Thymus (tissue), 11 donors: ENCODE results near the gene RFX1. TPM values are rescaled to one million over a fixed set of nuclear protein-coding genes. Genes with fewer than 3 reads are reported as not detected.

Experiments
- DNase-seq, 9 donors: peaks; one replicate each; pipeline ENCODE4 v3.0.0-alpha.2; 2013; ENCODE audit warnings: low spot score in 9 of 9, low read depth in 6 of 9, missing footprints in 1 of 9
- H3K27ac ChIP-seq, 2 donors: one replicate each; pipeline ENCODE4 v1.5.1; 2013; ENCODE audit warnings: control low read depth in 1 of 2, low read depth in 1 of 2, low read length in 1 of 2, mild to moderate bottlenecking in 1 of 2, moderate library complexity in 1 of 2
- H3K27me3 ChIP-seq, 2 donors: one replicate each; pipeline ENCODE4 v1.5.1; 2013; ENCODE audit warnings: low read length in 1 of 2; ENCODE audit not compliant: control insufficient read depth in 2 of 2, insufficient read depth in 1 of 2
- H3K36me3 ChIP-seq, 2 donors: one replicate each; pipeline ENCODE4 v1.5.1; 2013; ENCODE audit warnings: low read length in 1 of 2, mild to moderate bottlenecking in 1 of 2, moderate library complexity in 1 of 2; ENCODE audit not compliant: control insufficient read depth in 2 of 2, insufficient read depth in 2 of 2
- H3K4me1 ChIP-seq, 2 donors: one replicate each; pipeline ENCODE4 v1.5.1; 2013; ENCODE audit warnings: low read length in 2 of 2; ENCODE audit not compliant: control insufficient read depth in 2 of 2, insufficient read depth in 2 of 2
- H3K4me3 ChIP-seq, 2 donors: one replicate each; pipeline ENCODE4 v1.5.1; 2013; ENCODE audit warnings: low read length in 2 of 2, control low read depth in 1 of 2, mild to moderate bottlenecking in 1 of 2
- H3K9me3 ChIP-seq, 2 donors: one replicate each; pipeline ENCODE4 v1.5.1; 2013; ENCODE audit warnings: low read length in 1 of 2, mild to moderate bottlenecking in 1 of 2; ENCODE audit not compliant: control insufficient read depth in 2 of 2, insufficient read depth in 1 of 2
- WGBS: extraction: QIAGEN DNeasy Blood & Tissue Kit; methylation state at CpG from one replicate; pipeline ENCODE4 v1.1.7; 2013; 5-methylcytosine and 5-hydroxymethylcytosine counted together
- polyA plus RNA-seq: library from polyadenylated mRNA; stranded (reverse); fragments of 200-250 nt; gene quantifications from one replicate; pipeline ENCODE4 v1.2.3, GENCODE V29; 2013
- total RNA-seq: library from RNA; stranded (reverse); fragments of 120-200 nt; gene quantifications from one replicate; pipeline ENCODE4 v1.2.4, GENCODE V29; 2013
- donor health status: healthy.

The RFX1 gene
- total and polyA plus RNA-seq, 2 donors, result 1.2 to 5.7 TPM

GRCh38 chr19:13956365-13956744 is 49.8 kb downstream of the RFX1 start:
- WGBS, result 98% methylated on average over 16 of the region's 16 CpGs
- no peaks in the 10 kb centered on the region for H3K9me3 ChIP-seq
- no peak overlapping the region for H3K4me3 ChIP-seq
- H3K27me3 ChIP-seq, result no peaks in the 10 kb centered on the region
- peaks cover 65 to 71% of the 10 kb centered on the region in 2 donors for H3K36me3 ChIP-seq
- DNase-seq, result no peak
- peaks cover 10 to 17% of the 10 kb centered on the region in 2 donors for H3K4me1 ChIP-seq
- H3K27ac ChIP-seq, result no peak overlapping the region

- H3K4me3 ChIP-seq, result no peak overlapping the region
- H3K27ac ChIP-seq, result no peak overlapping the region
- peaks cover 10 to 17% of the 10 kb centered on the region in 2 donors for H3K4me1 ChIP-seq
- 97% methylated on average over 42 of the region's 42 CpGs for WGBS
- H3K27me3 ChIP-seq, result no peaks in the 10 kb centered on the region
- H3K36me3 ChIP-seq, result peaks cover 60 to 66% of the 10 kb centered on the region in 2 donors
- no peaks in the 10 kb centered on the region for H3K9me3 ChIP-seq
- DNase-seq, result no peak
These were observed 50.3 kb downstream of the RFX1 start for GRCh38 chr19:13955662-13956364.

GRCh38 chr19:13954185-13954584 is 51.9 kb downstream of the RFX1 start:
- 95% methylated on average over 15 of the region's 15 CpGs for WGBS
- peaks cover 44 to 49% of the 10 kb centered on the region in 2 donors for H3K36me3 ChIP-seq
- DNase-seq, result no peak

GRCh38 chr19:13952931-13953531 is 53.1 kb downstream of the RFX1 start:
- H3K36me3 ChIP-seq, result peaks cover 33 to 38% of the 10 kb centered on the region in 2 donors
- H3K27me3 ChIP-seq, result no peaks in the 10 kb centered on the region
- H3K4me1 ChIP-seq, result peaks cover 10 to 17% of the 10 kb centered on the region in 2 donors
- WGBS, result 22% methylated on average over 13 of the region's 13 CpGs
- no peak overlapping the region for H3K27ac ChIP-seq
- DNase-seq, result peak in 1 of 9 donors; percentile 25
- H3K9me3 ChIP-seq, result no peaks in the 10 kb centered on the region
- peak overlapping the region; percentile 77 to 96 for H3K4me3 ChIP-seq

More at GRCh38 chr19:13954185-13954584, 51.9 kb downstream of the RFX1 start:
- Histone ChIP-seq H3K4me1 (peaks cover 10 to 17% of the 10 kb centered on the region in 2 donors), H3K27ac (no peak overlapping the region), H3K9me3 (no peaks in the 10 kb centered on the region), H3K27me3 (no peaks in the 10 kb centered on the region), H3K4me3 (no peak overlapping the region)

GRCh38 chr19:13952154-13952930 is 53.8 kb downstream of the RFX1 start, which contains the start of gene DCAF15:
DCAF15 (plus strand) TSS chr19:13952509; CDS start chr19:13952513, 4 bp downstream.
- Histone ChIP-seq H3K9me3 (no peaks in the 10 kb centered on the region), H3K4me1 (peaks cover 10 to 17% of the 10 kb centered on the region in 2 donors), H3K36me3 (peaks cover 26 to 31% of the 10 kb centered on the region in 2 donors), H3K4me3 (peak within 1 kb of the TSS; percentile 77 to 96), H3K27ac (peak within 1 kb of the TSS in 1 of 2 donors; percentile 93), H3K27me3 (no peaks in the 10 kb centered on the region)
- DNase-seq, result peak; percentile 95 to 100 (median 98)
- WGBS, result under 1% methylated on average over 65 of the region's 65 CpGs

GRCh38 chr19:13951799-13952153 is 54.3 kb downstream of the RFX1 start:
- no peaks in the 10 kb centered on the region for H3K27me3 ChIP-seq
- DNase-seq, result no peak
- no peaks in the 10 kb centered on the region for H3K9me3 ChIP-seq
- peaks cover 10 to 17% of the 10 kb centered on the region in 2 donors for H3K4me1 ChIP-seq
- no peak overlapping the region for H3K27ac ChIP-seq
- H3K36me3 ChIP-seq, result peaks cover 21 to 25% of the 10 kb centered on the region in 2 donors
- 13% methylated on average over 20 of the region's 20 CpGs for WGBS
- peak overlapping the region; percentile 52 to 96 for H3K4me3 ChIP-seq

GRCh38 chr19:13951043-13951442 is 55.1 kb downstream of the RFX1 start:
- H3K4me3 ChIP-seq, result no peak overlapping the region
- H3K27ac ChIP-seq, result no peak overlapping the region
- H3K36me3 ChIP-seq, result peaks cover 14 to 18% of the 10 kb centered on the region in 2 donors
- H3K9me3 ChIP-seq, result no peaks in the 10 kb centered on the region
- WGBS, result 95% methylated on average over 2 of the region's 2 CpGs
- DNase-seq, result no peak
- H3K27me3 ChIP-seq, result no peaks in the 10 kb centered on the region
- H3K4me1 ChIP-seq, result peaks cover 10 to 17% of the 10 kb centered on the region in 2 donors

GRCh38 chr19:13946414-13946813 is 59.7 kb downstream of the RFX1 start:
- H3K27me3 ChIP-seq, result no peaks in the 10 kb centered on the region
- no peaks in the 10 kb centered on the region for H3K36me3 ChIP-seq
- 95% methylated on average over 4 of the region's 4 CpGs for WGBS
- H3K4me3 ChIP-seq, result no peak overlapping the region
- no peak overlapping the region for H3K27ac ChIP-seq
- no peaks in the 10 kb centered on the region for H3K4me1 ChIP-seq
- no peaks in the 10 kb centered on the region for H3K9me3 ChIP-seq
- DNase-seq, result no peak
